H1 (cell line): ENCODE results near the gene FIG4. TPM values are rescaled to one million over a fixed set of nuclear protein-coding genes. Genes with fewer than 3 reads are reported as not detected.

Experiments
- CTCF ChIA-PET: fragments of 300-600 bp; sonication (Branson Sonifier 250); formaldehyde crosslinking; loops from one replicate; lab custom pipeline; 2021; ENCODE audit not compliant: partially characterized antibody; lab: Charles Lee
- POLR2A ChIA-PET: fragments of 300-600 bp; sonication (Branson Sonifier 250); formaldehyde crosslinking; loops from one replicate; lab custom pipeline; 2021; ENCODE audit warnings: inconsistent platforms; ENCODE audit not compliant: partially characterized antibody; lab: Charles Lee
- DNase-seq, 2 experiments: peaks; one replicate each; pipeline versions ENCODE4 v3.0.0 to v3.0.0-alpha.2; 2010 to 2022; ENCODE audit warnings: low spot score in 2 of 2, low read depth in 1 of 2, mixed read lengths in 1 of 2
- FAIRE-seq: peaks from 2 replicates; lab custom pipeline; 2011; peaks lifted over from hg19 to GRCh38; lab: Jason Lieb, UNC
- H2AFZ ChIP-seq: 2 replicates; pipeline ENCODE4 v1.8.1; 2012; ENCODE audit warnings: low read length, inconsistent platforms
- H2AK5ac ChIP-seq: 2 replicates; pipeline ENCODE4 v1.6.1; 2013; ENCODE audit warnings: low read depth, low read length
- H2BK120ac ChIP-seq: replicated peaks from 2 replicates; pipeline ENCODE3; 2013; ENCODE audit warnings: low read depth, low read length, inconsistent platforms
- H2BK12ac ChIP-seq: 2 replicates; pipeline ENCODE4 v1.6.1; 2013; ENCODE audit warnings: low read depth, low read length
- H2BK15ac ChIP-seq: 2 replicates; pipeline ENCODE4 v1.6.1; 2013; ENCODE audit warnings: low read length
- H2BK20ac ChIP-seq: 2 replicates; pipeline ENCODE4 v1.6.1; 2013; ENCODE audit warnings: low read length
- H2BK5ac ChIP-seq: 2 replicates; pipeline ENCODE4 v1.6.1; 2013; ENCODE audit warnings: low read depth, low read length
- H3K14ac ChIP-seq: 2 replicates; pipeline ENCODE4 v1.6.1; 2013; ENCODE audit warnings: inconsistent platforms; ENCODE audit not compliant: insufficient read length
- H3K18ac ChIP-seq: 2 replicates; pipeline ENCODE4 v1.6.1; 2013; ENCODE audit warnings: low read length; ENCODE audit errors: extremely low read depth
- H3K23ac ChIP-seq: 2 replicates; pipeline ENCODE4 v1.6.1; 2013; ENCODE audit warnings: inconsistent platforms; ENCODE audit not compliant: insufficient read length
- H3K23me2 ChIP-seq: 2 replicates; pipeline ENCODE4 v1.6.1; 2013; ENCODE audit warnings: low read depth, low read length
- H3K27ac ChIP-seq: 2 replicates; pipeline ENCODE4 v1.6.1; 2011; ENCODE audit warnings: low read depth, low read length, inconsistent platforms
- H3K27me3 ChIP-seq, 4 experiments: replicated peaks in 1 of 4; 1 replicate in 1 of 4; 2 replicates in 3 of 4; pipeline versions ENCODE4 v1.6.1 to v1.8.1; 2011 to 2013; ENCODE audit warnings: low read length in 3 of 4, mild to moderate bottlenecking in 3 of 4, inconsistent platforms in 2 of 4, mixed read lengths in 2 of 4, moderate library complexity in 1 of 4; ENCODE audit not compliant: control insufficient read depth in 3 of 4, insufficient read depth in 3 of 4; ENCODE audit errors: extremely low read depth in 1 of 4
- H3K36me3 ChIP-seq, 4 experiments: 2 replicates each; pipeline versions ENCODE4 v1.6.1 to v1.8.1; 2011 to 2013; ENCODE audit warnings: mild to moderate bottlenecking in 4 of 4, low read length in 3 of 4, moderate library complexity in 2 of 4, control low read depth in 1 of 4, inconsistent platforms in 1 of 4; ENCODE audit not compliant: insufficient read depth in 4 of 4, control insufficient read depth in 2 of 4
- H3K4ac ChIP-seq: replicated peaks from 2 replicates; pipeline ENCODE3; 2013; ENCODE audit warnings: low read length, low read depth, mixed read lengths, inconsistent platforms; ENCODE audit not compliant: insufficient read length
- H3K4me1 ChIP-seq, 4 experiments: replicated peaks in 1 of 4; 1 replicate in 1 of 4; 2 replicates in 3 of 4; pipeline versions ENCODE4 v1.6.1 to v1.8.1; 2011 to 2013; ENCODE audit warnings: low read length in 3 of 4, inconsistent platforms in 2 of 4, mixed read lengths in 1 of 4; ENCODE audit not compliant: insufficient read depth in 4 of 4, control insufficient read depth in 3 of 4
- H3K4me2 ChIP-seq, 2 experiments: 2 replicates each; pipeline versions ENCODE4 v1.6.1 to v1.8.1; 2011 to 2013; ENCODE audit warnings: low read depth in 2 of 2, low read length in 2 of 2, control low read depth in 1 of 2, inconsistent platforms in 1 of 2, mild to moderate bottlenecking in 1 of 2; ENCODE audit not compliant: insufficient read depth in 1 of 2
- H3K4me3 ChIP-seq, 4 experiments: fragments of 200-600, 300-600 bp in 1 of 4; sonication (generic), shearing (Covaris generic), sonication (Bioruptor Twin) in 1 of 4; 2 replicates each; pipeline versions ENCODE4 v1.5.1 to v1.8.1; 2011 to 2016; ENCODE audit warnings: low read length in 4 of 4, low read depth in 3 of 4, control low read depth in 2 of 4, inconsistent platforms in 2 of 4, mild to moderate bottlenecking in 2 of 4, mixed read lengths in 1 of 4, moderate library complexity in 1 of 4; ENCODE audit not compliant: insufficient read depth in 2 of 4; ENCODE audit errors: extremely low read depth in 1 of 4
- H3K56ac ChIP-seq: replicated peaks from 2 replicates; pipeline ENCODE3; 2013; ENCODE audit warnings: low read depth, mild to moderate bottlenecking, mixed read lengths, low read length, inconsistent platforms; ENCODE audit not compliant: insufficient read length
- H3K79me1 ChIP-seq: 2 replicates; pipeline ENCODE4 v1.6.1; 2013; ENCODE audit warnings: low read depth, low read length, control low read depth
- H3K79me2 ChIP-seq, 2 experiments: 2 replicates each; pipeline versions ENCODE4 v1.6.1 to v1.8.1; 2012 to 2013; ENCODE audit warnings: low read length in 2 of 2, mild to moderate bottlenecking in 2 of 2, inconsistent platforms in 1 of 2; ENCODE audit not compliant: insufficient read depth in 2 of 2, control insufficient read depth in 1 of 2
- H3K9ac ChIP-seq, 4 experiments: replicated peaks in 1 of 4; 1 replicate in 1 of 4; 2 replicates in 3 of 4; pipeline versions ENCODE4 v1.6.1 to v1.8.1; 2011 to 2013; ENCODE audit warnings: low read depth in 3 of 4, low read length in 3 of 4, control low read depth in 2 of 4, mild to moderate bottlenecking in 2 of 4, moderate library complexity in 2 of 4, inconsistent platforms in 1 of 4; ENCODE audit errors: extremely low read depth in 1 of 4
- H3K9me3 ChIP-seq, 2 experiments: 2 replicates each; pipeline versions ENCODE4 v1.6.1 to v1.8.1; 2012 to 2013; ENCODE audit warnings: mild to moderate bottlenecking in 2 of 2, moderate library complexity in 2 of 2, control low read depth in 1 of 2, inconsistent platforms in 1 of 2, low read depth in 1 of 2, low read length in 1 of 2, mixed read lengths in 1 of 2; ENCODE audit not compliant: insufficient read depth in 2 of 2
- H4K20me1 ChIP-seq, 2 experiments: replicated peaks in 1 of 2; 2 replicates each; pipeline versions ENCODE3 to v1.8.1; 2011 to 2013; ENCODE audit warnings: inconsistent platforms in 2 of 2, low read length in 2 of 2, mild to moderate bottlenecking in 1 of 2; ENCODE audit not compliant: insufficient read depth in 2 of 2, control insufficient read depth in 1 of 2
- H4K5ac ChIP-seq: 2 replicates; pipeline ENCODE4 v1.6.1; 2013; ENCODE audit warnings: low read length, low read depth, mixed read lengths, inconsistent platforms; ENCODE audit not compliant: insufficient read length
- H4K8ac ChIP-seq: 2 replicates; pipeline ENCODE4 v1.8.0; 2013; ENCODE audit warnings: mild to moderate bottlenecking, moderate library complexity, low read length, inconsistent platforms; ENCODE audit not compliant: insufficient read depth; ENCODE audit errors: extremely low read depth
- H4K91ac ChIP-seq: replicated peaks from 2 replicates; pipeline ENCODE3; 2013; ENCODE audit warnings: low read length, mixed read lengths, inconsistent platforms; ENCODE audit not compliant: insufficient read length
- BRCA1 ChIP-seq: IDR thresholded peaks from 2 replicates; pipeline ENCODE4 v1.6.1; 2012; ENCODE audit warnings: low read depth, low read length, improper control_type of control experiment
- CBX8 ChIP-seq: fragments of 300-800, 300-1000 bp; sonication (generic); IDR thresholded peaks from 2 replicates; pipeline ENCODE4 v1.7.1; 2016; ENCODE audit warnings: low read depth, low read length, borderline replicate concordance
- CEBPB ChIP-seq: IDR thresholded peaks from 2 replicates; pipeline ENCODE4 v1.6.1; 2012; ENCODE audit warnings: low read depth, low read length
- CHD2 ChIP-seq: IDR thresholded peaks from 2 replicates; pipeline ENCODE4 v1.6.1; 2012; ENCODE audit warnings: low read length, improper control_type of control experiment
- FOSL1 ChIP-seq: IDR thresholded peaks from 2 replicates; pipeline ENCODE4 v1.6.1; 2011; ENCODE audit warnings: mild to moderate bottlenecking, low read depth, low read length, moderate library complexity; ENCODE audit not compliant: insufficient read depth
- JUN ChIP-seq: IDR thresholded peaks from 2 replicates; pipeline ENCODE4 v1.6.1; 2011; ENCODE audit warnings: low read depth, mild to moderate bottlenecking, improper control_type of control experiment, low read length
- KDM5A ChIP-seq: fragments of 200-600 bp; IDR thresholded peaks from 2 replicates; pipeline ENCODE4 v1.7.1; 2012; ENCODE audit warnings: mild to moderate bottlenecking, low read length, inconsistent platforms, mixed read lengths
- PHF8 ChIP-seq: fragments of 200-600 bp; sonication (generic); conservative IDR thresholded peaks from 2 replicates; pipeline ENCODE4 v1.7.1; 2012; ENCODE audit warnings: low read depth, mild to moderate bottlenecking, inconsistent platforms, low read length, moderate library complexity
- POLR2A ChIP-seq, 2 experiments: IDR thresholded peaks; 1 replicate in 1 of 2; 2 replicates in 1 of 2; pipeline ENCODE4 v1.6.1; 2011; ENCODE audit warnings: low read depth in 2 of 2, low read length in 2 of 2, mild to moderate bottlenecking in 2 of 2; ENCODE audit errors: control extremely low read depth in 1 of 2
- SAP30 ChIP-seq: fragments of 300-600 bp; sonication (generic); IDR thresholded peaks from 2 replicates; pipeline ENCODE4 v1.7.1; 2012; ENCODE audit warnings: low read length, moderate library complexity, mild to moderate bottlenecking, inconsistent platforms; ENCODE audit not compliant: insufficient read depth, insufficient replicate concordance
- SP2 ChIP-seq: IDR thresholded peaks from 2 replicates; pipeline ENCODE4 v1.6.1; 2012; ENCODE audit warnings: mild to moderate bottlenecking, low read length, inconsistent platforms
- TCF12 ChIP-seq: IDR thresholded peaks from 2 replicates; pipeline ENCODE4 v1.6.1; 2011; ENCODE audit warnings: low read depth, mild to moderate bottlenecking, low read length
- TEAD4 ChIP-seq: IDR thresholded peaks from 2 replicates; pipeline ENCODE4 v1.6.1; 2012; ENCODE audit warnings: low read depth, low read length, inconsistent platforms, mixed read lengths
- WGBS, 2 experiments: shearing (Covaris generic) in 1 of 2; methylation state at CpG; one replicate each; pipeline versions ENCODE4 v1.1.6 to v1.1.7; 2013 to 2015; ENCODE audit warnings: low lambda C conversion rate in 2 of 2, mixed read lengths in 2 of 2, inconsistent platforms in 1 of 2, low coverage in 1 of 2, missing lambda C conversion rate in 1 of 2; ENCODE audit not compliant: insufficient replicate concordance in 2 of 2, insufficient coverage in 1 of 2, insufficient read length in 1 of 2; ENCODE audit errors: extremely low coverage in 1 of 2, missing lambda C conversion rate in 1 of 2; 5-methylcytosine and 5-hydroxymethylcytosine counted together
- polyA plus RNA-seq, 7 experiments: library from polyadenylated mRNA; depleted of rRNA in 3 of 7; stranded (reverse) in 5 of 7; unstranded in 2 of 7; fragments of >200 nt in 5 of 7; fragments of 200-250 nt in 2 of 7; gene quantifications; 1 replicate in 5 of 7; 2 replicates in 1 of 7; 4 replicates in 1 of 7; pipeline versions ENCODE4 v1.2.1 to v1.2.3, GENCODE V29; 2011 to 2013; ENCODE audit warnings: missing spikeins in 2 of 7, mixed read lengths in 2 of 7
- total RNA-seq: library from RNA; stranded (reverse); fragmentation: NEBNext Ultra II Directional; extraction: Animal tissue kit (Norgen Biotek cat#: 25700); gene quantifications from 2 replicates; pipeline ENCODE4 v1.2.1, GENCODE V29; 2021

Gene FIG4
- total and polyA plus RNA-seq, 2 of the 8 experiments (the other 6 are each of a cell fraction or from before 2014, with no cell fraction given), result 11.8 to 21.9 TPM

DNA sequence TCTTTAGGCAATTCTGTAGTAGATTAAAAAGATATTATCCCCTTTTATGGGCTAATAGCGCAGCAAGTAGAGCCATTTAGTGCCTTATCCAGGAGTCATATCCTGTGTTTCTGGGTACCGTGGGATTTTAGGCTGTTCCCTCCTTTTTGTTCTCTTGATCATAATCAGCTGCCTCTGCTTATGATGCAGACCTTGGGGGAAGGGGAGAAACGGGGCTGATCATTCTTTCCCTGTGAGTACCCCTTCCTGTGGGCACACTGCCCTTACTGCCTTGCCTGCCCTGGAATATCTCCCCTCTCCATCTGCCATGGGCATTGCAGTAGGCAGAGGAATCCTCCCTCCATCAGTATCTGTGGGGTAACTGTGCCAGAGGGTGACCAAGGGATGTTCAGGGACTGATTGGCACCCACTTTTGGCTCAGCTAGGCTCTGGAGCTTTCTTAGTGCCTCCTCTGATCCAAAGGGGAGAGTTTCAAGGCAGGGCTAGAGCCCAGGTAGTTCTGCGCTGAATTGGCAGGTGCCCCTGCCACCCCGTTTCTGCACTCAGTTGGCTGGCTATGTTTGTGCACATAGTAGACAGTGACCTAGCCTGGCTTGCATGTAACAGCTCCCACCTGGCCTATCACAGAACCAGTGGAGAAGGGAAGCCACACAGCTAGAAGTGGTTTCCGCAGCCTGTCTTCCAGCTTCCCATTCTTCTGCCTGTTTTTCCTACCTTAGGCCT lies 103.3 kb downstream of the FIG4 start:
- no peak overlapping the region for H4K5ac ChIP-seq
- no peak overlapping the region for H3K4me2 ChIP-seq
- no peaks in the 10 kb centered on the region for H3K79me2 ChIP-seq
- H2BK15ac ChIP-seq, result no peak overlapping the region
- no peak overlapping the region for H3K27ac ChIP-seq
- H4K20me1 ChIP-seq, result peaks cover 0 to under 1% of the 10 kb centered on the region in 2 experiments
- no peaks in the 10 kb centered on the region for H3K23me2 ChIP-seq
- ChIA-PET POLR2A (interaction anchor here (1.3 kb wide), 1 partner anchor 58 kb away, joined by 3 read pairs; no protein-coding TSS in a partner anchor), CTCF (interaction anchor here (1.0 to 3.4 kb wide), 4 partner anchors 11 to 246 kb away, joined by 3 to 16 read pairs (median 7); no protein-coding TSS in a partner anchor)
- no peak for FAIRE-seq
- no peak overlapping the region for H4K91ac ChIP-seq
- H2AK5ac ChIP-seq, result no peak overlapping the region
- H2AFZ ChIP-seq, result no peak overlapping the region
- no peak overlapping the region for H3K9ac ChIP-seq
- H2BK20ac ChIP-seq, result no peak overlapping the region
- H2BK12ac ChIP-seq, result peak overlapping the region; percentile 11; the same call in 1 of the 2 replicates
- H3K23ac ChIP-seq, result no peak overlapping the region
- H3K4me1 ChIP-seq, result peaks cover 0 to 7% (median 3%) of the 10 kb centered on the region in 4 experiments; a peak in 4 of 7 replicates
- no peaks in the 10 kb centered on the region for H3K27me3 ChIP-seq
- no peak overlapping the region for H2BK120ac ChIP-seq
- no peak overlapping the region for H2BK5ac ChIP-seq
- DNase-seq, result no peak
- no peak overlapping the region for H3K14ac ChIP-seq
- H4K8ac ChIP-seq, result peak overlapping the region; percentile 4; the same call in 1 of the 2 replicates
- no peaks in the 10 kb centered on the region; a peak in 1 of 8 replicates for H3K36me3 ChIP-seq
- no peak overlapping the region for H3K56ac ChIP-seq
- no peaks in the 10 kb centered on the region for H3K9me3 ChIP-seq
- TF ChIP-seq FOSL1 (no peak), KDM5A (no peak), TCF12 (no peak), CHD2 (no peak), SP2 (no peak), POLR2A (IDR thresholded peaks at IDR 0.05; ENCODE audit: control extremely low read depth in 1 of 2, low read depth in 2 of 2, low read length in 2 of 2) (no peak), PHF8 (no peak), TEAD4 (no peak), BRCA1 (no peak), CBX8 (no peak), CEBPB (no peak), JUN (no peak), SAP30 (no peak)
- TF ChIP-seq, all 59 proteins: peak for 0
- no peak overlapping the region for H3K4me3 ChIP-seq
- no peak overlapping the region for H3K18ac ChIP-seq
- no peaks in the 10 kb centered on the region for H3K79me1 ChIP-seq
- H3K4ac ChIP-seq, result no peak overlapping the region
- WGBS, 2 experiments, result 83% methylated on average over 6 of the region's 6 CpGs; no CpG with 5 or more reads in 1 of the 2 experiments
